ENCODE measurements around the gene PCSK5.

The PCSK5 gene

DNA sequence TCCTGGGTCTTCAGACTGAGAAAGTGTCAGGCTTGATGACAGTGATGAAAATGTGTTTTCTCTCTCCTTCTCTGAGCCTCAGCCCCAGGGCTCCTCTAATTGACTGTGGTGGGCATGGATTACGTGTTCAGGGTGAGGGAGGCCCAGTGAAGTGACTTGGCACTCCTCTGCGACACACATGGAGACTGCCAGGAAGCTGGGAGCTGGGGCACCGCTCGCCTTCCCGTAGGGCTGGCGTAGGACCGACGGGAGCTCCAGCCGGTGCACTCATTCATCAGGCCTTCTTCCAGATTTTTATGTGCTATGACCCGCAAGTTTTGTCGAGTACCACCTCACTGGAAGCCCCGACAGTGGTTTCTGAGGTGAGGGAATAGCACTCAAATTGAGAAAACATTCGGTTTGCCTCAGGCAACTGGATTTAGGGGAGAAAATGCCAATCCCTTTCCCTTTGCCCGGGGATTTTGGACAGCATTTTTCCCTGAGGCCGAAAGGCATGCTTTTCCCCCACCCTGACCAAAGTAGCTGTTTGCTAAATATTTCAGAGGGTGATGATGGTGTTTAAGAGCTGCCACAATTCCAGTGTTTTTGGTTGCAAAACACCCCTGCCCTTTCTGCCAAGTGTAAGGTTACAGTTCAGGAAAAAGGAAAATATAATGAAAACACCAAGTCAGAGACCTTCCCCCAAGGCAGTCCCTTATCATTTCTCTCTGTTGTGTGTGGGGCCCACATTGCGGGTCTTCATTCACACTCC lies 83.7 kb downstream of the PCSK5 start:
- DNase-seq = no peak

GRCh38 chr9:75975071-75975470 lies 84.6 kb downstream of the PCSK5 start:
- DNase-seq = no peak

DNA sequence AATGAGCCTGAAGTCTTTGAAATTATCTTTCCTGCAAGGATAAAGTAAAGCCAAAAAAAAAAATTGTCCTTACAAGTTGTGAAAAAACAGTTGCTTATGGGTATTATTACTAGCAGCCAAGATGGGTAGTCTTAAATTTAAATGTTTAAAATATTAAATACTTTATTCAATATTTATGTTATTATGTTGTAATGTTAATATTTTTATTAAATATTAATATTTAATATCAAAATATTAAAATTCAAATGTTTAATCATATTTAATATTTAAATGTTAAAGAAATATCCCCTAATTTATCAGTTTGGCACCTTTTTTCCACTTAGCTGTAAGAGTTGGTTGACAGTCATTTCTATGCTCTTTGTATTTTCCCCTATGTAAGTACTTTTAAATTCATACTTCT lies 86.1 kb downstream of the PCSK5 start:
- no peak for DNase-seq

GRCh38 chr9:75979362-75979761 lies 88.9 kb downstream of the PCSK5 start:
- peak; percentile 14 for DNase-seq

DNA sequence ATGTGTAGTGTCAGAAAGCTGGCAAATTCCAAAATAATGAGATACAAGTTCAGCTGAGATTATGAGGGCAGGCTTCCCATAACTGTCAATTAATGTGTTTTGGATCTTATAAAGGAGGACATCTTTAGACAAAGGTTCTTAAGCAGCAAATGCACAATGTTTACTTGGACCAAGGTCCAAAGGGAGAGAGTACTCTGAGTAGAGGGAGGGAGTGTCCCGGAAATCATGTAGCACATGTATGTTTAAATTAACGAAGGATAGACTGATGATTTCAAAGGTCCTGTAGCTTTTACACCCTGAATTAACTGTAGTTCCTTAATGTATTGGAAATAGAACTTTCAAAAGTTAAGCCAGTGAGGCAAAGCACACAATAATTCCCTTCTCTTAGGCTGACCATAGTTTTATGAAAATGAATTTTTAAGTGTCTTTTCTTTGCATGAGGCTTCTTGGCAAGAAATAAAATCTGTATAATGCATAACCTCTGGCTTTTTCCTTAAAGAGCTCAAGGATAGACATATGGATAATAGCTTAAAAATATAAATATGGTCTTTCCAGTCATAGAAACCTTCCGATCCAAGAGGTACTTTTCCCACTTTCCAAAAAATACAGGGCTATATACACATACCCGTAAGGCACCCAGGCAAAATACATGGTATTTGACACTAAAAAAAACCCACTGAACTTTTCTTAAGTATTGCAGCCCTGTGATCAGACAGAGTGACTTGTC lies 93.0 kb downstream of the PCSK5 start:
- no peak for DNase-seq

DNA sequence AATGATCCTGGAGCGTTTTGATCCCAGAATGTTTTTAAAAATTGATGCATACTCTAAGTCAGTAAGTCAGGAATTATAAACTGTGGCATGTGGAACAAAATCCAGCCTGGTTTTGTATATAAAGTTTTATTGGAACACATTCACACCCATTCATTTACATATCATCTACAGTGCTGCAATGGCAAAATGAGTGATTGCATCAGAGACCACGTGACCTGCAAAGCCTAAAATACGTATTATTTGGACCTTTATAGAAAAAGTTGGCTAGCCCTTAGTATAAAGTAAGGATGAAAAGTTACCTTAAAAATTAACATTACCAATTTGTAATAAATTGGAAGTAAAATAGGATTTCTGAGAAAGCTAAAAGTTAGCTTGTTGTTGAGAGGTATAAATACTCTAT lies 95.0 kb downstream of the PCSK5 start:
- DNase-seq = no peak

- DNase-seq = no peak
Measured at GRCh38 chr9:75988663-75989062, 98.2 kb downstream of the PCSK5 start.

- DNase-seq = no peak
Measured at GRCh38 chr9:75990156-75990555, 99.7 kb downstream of the PCSK5 start.

DNA sequence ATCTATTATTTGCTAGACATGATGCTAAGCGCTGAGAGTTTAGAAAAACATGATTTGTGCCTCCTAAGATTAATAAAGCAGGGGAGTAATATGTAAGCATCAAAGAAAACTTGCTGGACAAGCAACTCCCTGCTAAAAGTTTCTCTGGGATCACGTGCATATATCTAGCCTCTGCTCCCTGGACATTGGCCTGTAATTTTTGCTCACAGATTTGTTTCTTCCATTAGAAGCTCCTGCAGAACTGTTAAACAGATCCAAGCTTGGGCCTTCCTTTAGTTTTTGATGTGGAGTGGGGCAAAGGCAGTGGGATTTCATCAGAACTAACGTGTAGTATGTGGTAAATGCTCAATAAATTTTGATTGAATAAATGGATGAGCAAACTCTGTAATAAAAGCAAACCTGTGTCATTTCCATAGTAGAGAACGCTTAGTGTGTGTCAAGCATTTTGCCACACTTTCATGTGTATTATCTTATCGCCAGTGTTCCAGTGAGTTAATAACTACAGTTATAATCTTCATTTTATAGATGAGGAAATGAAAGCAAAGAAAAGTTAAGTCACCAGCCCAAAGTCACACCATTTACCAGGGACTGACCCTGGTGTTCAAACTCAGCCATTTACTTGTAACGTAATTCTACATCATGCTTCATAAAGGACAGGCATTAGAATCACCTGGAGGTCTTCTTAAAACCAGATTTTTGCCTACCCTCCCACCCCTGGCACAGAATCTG lies 100.3 kb downstream of the PCSK5 start:
- peak; percentile 28 for DNase-seq

GRCh38 chr9:75992482-75993206 lies 102.2 kb downstream of the PCSK5 start:
- DNase-seq = no peak

- no peak for DNase-seq
Measured at GRCh38 chr9:75993434-75993833, 103.0 kb downstream of the PCSK5 start.

DNA sequence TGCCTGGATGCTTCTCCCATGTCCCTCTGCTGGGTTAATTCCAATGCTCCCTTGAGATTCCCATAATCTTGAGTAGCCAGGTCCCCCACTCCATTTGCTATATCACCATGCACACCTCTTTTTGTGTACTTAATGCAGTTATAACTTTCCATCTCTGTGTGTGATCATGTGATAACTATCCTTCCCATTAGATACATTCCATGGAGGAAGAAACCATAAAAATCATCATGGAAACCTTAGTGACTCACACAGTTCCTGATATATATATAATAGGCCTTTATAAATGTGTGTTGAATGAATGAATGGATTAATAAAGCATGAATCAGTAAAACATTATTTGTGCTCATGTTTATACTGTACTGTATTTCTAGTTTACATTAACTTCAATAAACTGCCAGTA lies 104.6 kb downstream of the PCSK5 start:
- DNase-seq = no peak

DNA sequence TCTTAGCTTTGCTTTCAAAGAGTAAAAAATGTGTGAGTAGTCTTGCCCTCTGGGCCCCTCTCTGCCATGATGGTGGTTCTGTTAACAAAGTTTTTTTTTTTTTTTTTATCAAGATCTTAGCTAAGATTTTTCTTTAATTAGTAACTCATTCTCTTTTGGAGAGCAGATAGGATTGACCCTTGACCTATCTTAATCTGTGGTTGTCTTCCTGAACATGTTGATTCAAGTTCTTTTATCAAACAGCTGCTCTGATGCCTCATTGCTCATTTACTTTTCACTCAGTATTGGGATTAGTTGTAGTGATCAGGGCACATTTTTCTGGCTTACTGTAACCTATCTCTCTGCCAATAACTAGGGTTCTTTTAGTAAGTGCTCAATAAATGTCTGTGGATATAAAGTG lies 106.3 kb downstream of the PCSK5 start:
- DNase-seq = no peak

- DNase-seq = no peak
Measured at GRCh38 chr9:75997206-75997605, 106.7 kb downstream of the PCSK5 start.

GRCh38 chr9:75998096-75998780 lies 107.8 kb downstream of the PCSK5 start:
- no peak for DNase-seq

GRCh38 chr9:76001459-76001858 lies 111.0 kb downstream of the PCSK5 start:
- DNase-seq = no peak

DNA sequence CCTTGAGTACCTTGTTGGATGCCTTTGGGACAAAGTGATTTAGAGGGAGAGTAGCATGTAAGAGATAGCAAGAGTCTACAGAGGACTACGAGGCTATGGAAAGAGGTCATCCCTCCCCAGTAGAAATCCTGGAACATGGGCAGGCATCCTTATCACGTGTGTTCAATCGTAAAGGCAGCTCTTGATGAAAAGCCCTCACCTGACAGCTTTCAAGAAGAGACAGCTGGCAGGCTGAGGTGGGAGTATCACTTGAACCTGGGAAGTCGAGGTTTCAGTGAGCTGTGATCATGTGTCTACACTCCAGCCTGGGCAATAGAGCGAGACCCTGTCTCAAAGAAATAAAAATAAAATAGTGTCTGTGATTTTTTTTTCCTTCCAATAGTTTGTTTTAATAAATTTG lies 112.6 kb downstream of the PCSK5 start:
- no peak for DNase-seq

DNA sequence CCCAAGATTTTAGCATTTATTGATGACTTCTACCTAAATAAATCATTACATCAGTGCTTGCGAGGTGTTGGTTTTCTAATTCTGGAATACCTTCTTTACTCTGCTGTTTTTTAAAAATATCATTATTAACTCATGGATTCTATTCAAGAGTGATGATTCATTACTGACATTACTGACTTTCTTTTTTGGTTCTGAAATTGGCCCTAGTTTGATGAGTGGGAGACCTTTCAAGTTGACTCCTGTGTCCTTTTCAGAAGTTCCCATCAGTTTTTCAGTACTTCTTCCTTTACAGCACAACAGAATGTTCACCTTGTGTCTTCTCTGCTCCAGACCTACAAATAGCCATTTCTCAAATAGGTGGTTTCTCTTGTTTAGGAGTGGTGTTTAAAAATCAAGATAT lies 114.1 kb downstream of the PCSK5 start:
- DNase-seq = no peak

DNA sequence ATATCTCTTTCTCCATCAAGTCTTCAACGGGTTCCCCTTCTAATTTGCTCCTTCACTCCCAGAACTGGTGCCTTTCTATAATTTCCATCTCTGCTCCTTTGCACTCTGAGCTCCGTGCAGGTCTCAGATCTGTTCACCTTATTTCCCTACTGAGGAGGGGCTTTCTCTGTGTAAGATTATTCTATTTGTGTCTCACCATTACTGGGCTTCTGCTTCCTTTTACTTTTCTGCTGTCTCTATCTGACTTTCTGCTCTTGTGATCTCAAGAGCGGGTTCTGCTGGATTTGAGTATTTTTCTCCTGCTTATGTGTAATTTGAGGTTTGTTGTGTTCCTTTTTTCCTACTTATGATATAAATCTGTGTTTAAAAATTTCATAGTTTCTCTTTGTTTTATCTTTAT lies 117.5 kb downstream of the PCSK5 start:
- DNase-seq = no peak

- peak; percentile 84 for DNase-seq
Measured at GRCh38 chr9:76013809-76014208, 123.3 kb downstream of the PCSK5 start.

GRCh38 chr9:76018235-76018634 lies 127.8 kb downstream of the PCSK5 start:
- no peak for DNase-seq

GRCh38 chr9:76018761-76019160 lies 128.3 kb downstream of the PCSK5 start:
- no peak for DNase-seq

- DNase-seq = no peak
Measured at GRCh38 chr9:76020652-76021051, 130.2 kb downstream of the PCSK5 start.
